BLaER1 (cell line): ENCODE data around the gene UBE2F.
"Not testable (repeated sequence)": the region's sequence is repeated elsewhere in the genome, so short reads cannot be mapped to it uniquely, and the experiment has no call there.

Source experiments
- H3K27ac ChIP-seq: shearing (Covaris generic); formaldehyde crosslinking; 2 replicates; pipeline ENCODE4 v1.8.1; 2022
- H3K27me3 ChIP-seq: shearing (Covaris generic); formaldehyde crosslinking; 2 replicates; pipeline ENCODE4 v1.8.1; 2022
- H3K36me3 ChIP-seq: shearing (Covaris generic); formaldehyde crosslinking; 2 replicates; pipeline ENCODE4 v1.8.1; 2022
- H3K4me1 ChIP-seq: shearing (Covaris generic); formaldehyde crosslinking; 2 replicates; pipeline ENCODE4 v1.8.1; 2022
- H3K4me2 ChIP-seq: shearing (Covaris generic); formaldehyde crosslinking; 2 replicates; pipeline ENCODE4 v1.8.1; 2022
- H3K4me3 ChIP-seq: shearing (Covaris generic); formaldehyde crosslinking; 2 replicates; pipeline ENCODE4 v1.8.1; 2022
- H3K9ac ChIP-seq: shearing (Covaris generic); formaldehyde crosslinking; 2 replicates; pipeline ENCODE4 v1.8.1; 2022
- H3K9me3 ChIP-seq: shearing (Covaris generic); formaldehyde crosslinking; 2 replicates; pipeline ENCODE4 v1.8.1; 2022
- H4K20me1 ChIP-seq: shearing (Covaris generic); formaldehyde crosslinking; 2 replicates; pipeline ENCODE4 v1.8.1; 2022
- Cebpa-rat ChIP-seq: shearing (Covaris generic); IDR thresholded peaks from 2 replicates; pipeline ENCODE4 v1.8.1; 2022

Gene UBE2F

GRCh38 chr2:237943395-237944094 is 23.3 kb upstream of the UBE2F start:
- Histone ChIP-seq H3K27ac (no peak overlapping the region), H3K4me1 (peaks cover 23% of the 10 kb centered on the region), H3K27me3 (no peaks in the 10 kb centered on the region), H3K9ac (no peak overlapping the region), H3K4me3 (peak overlapping the region; percentile 6; the same call in 1 of the 2 replicates), H4K20me1 (no peaks in the 10 kb centered on the region), H3K9me3 (peaks cover 40% of the 10 kb centered on the region), H3K4me2 (no peak overlapping the region), H3K36me3 (peaks cover 19% of the 10 kb centered on the region)
- no peak for TF ChIP-seq Cebpa-rat

- no peak for TF ChIP-seq Cebpa-rat
- peaks cover 40% of the 10 kb centered on the region for H3K9me3 ChIP-seq
- H3K9ac ChIP-seq: no peak overlapping the region
- H3K4me1 ChIP-seq: peaks cover 23% of the 10 kb centered on the region
- H4K20me1 ChIP-seq: no peaks in the 10 kb centered on the region
- peaks cover 19% of the 10 kb centered on the region for H3K36me3 ChIP-seq
- no peaks in the 10 kb centered on the region for H3K27me3 ChIP-seq
- H3K4me2 ChIP-seq: no peak overlapping the region
- H3K27ac ChIP-seq: no peak overlapping the region
- peak overlapping the region; percentile 6; the same call in 1 of the 2 replicates for H3K4me3 ChIP-seq
Measured at GRCh38 chr2:237944302-237944701, 22.5 kb upstream of the UBE2F start.

GRCh38 chr2:237946423-237946822 is 20.4 kb upstream of the UBE2F start:
- TF ChIP-seq Cebpa-rat: no peak
- no peak overlapping the region for H3K9ac ChIP-seq
- H3K4me2 ChIP-seq: no peak overlapping the region
- H4K20me1 ChIP-seq: no peaks in the 10 kb centered on the region
- peaks cover 22% of the 10 kb centered on the region for H3K4me1 ChIP-seq
- no peak overlapping the region for H3K4me3 ChIP-seq
- no peak overlapping the region for H3K27ac ChIP-seq
- H3K36me3 ChIP-seq: peaks cover 19% of the 10 kb centered on the region
- H3K9me3 ChIP-seq: peaks cover 40% of the 10 kb centered on the region
- H3K27me3 ChIP-seq: no peaks in the 10 kb centered on the region

GRCh38 chr2:237951354-237951753 is 15.5 kb upstream of the UBE2F start:
- not testable (repeated sequence) for H3K36me3 ChIP-seq, H3K9ac ChIP-seq, H3K4me1 ChIP-seq, H3K4me3 ChIP-seq, H4K20me1 ChIP-seq, H3K27ac ChIP-seq, H3K27me3 ChIP-seq, H3K4me2 ChIP-seq
- H3K9me3 ChIP-seq: peaks cover 10% of the 10 kb centered on the region

GRCh38 chr2:237951878-237952277 is 14.9 kb upstream of the UBE2F start:
- H3K27ac ChIP-seq: no peak overlapping the region
- no peak overlapping the region for H3K4me2 ChIP-seq

GRCh38 chr2:237952851-237953250 is 14.0 kb upstream of the UBE2F start:
- Histone ChIP-seq H3K27ac (no peak overlapping the region), H3K4me3 (no peak overlapping the region), H3K9ac (no peak overlapping the region), H4K20me1 (no peaks in the 10 kb centered on the region), H3K4me1 (peaks cover 16% of the 10 kb centered on the region), H3K27me3 (no peaks in the 10 kb centered on the region), H3K4me2 (no peak overlapping the region), H3K36me3 (no peaks in the 10 kb centered on the region), H3K9me3 (peaks cover 7% of the 10 kb centered on the region)
- TF ChIP-seq Cebpa-rat: no peak

More at GRCh38 chr2:237951878-237952277, 14.9 kb upstream of the UBE2F start:
- no peaks in the 10 kb centered on the region for H4K20me1 ChIP-seq
- peaks cover 7% of the 10 kb centered on the region for H3K9me3 ChIP-seq
- no peak overlapping the region for H3K9ac ChIP-seq
- no peak overlapping the region for H3K4me3 ChIP-seq
- H3K36me3 ChIP-seq: no peaks in the 10 kb centered on the region
- no peak for TF ChIP-seq Cebpa-rat
- no peaks in the 10 kb centered on the region for H3K27me3 ChIP-seq
- peaks cover 9% of the 10 kb centered on the region for H3K4me1 ChIP-seq

GRCh38 chr2:237955640-237956401 is 11.0 kb upstream of the UBE2F start:
- Histone ChIP-seq H3K4me2 (no peak overlapping the region), H3K27me3 (no peaks in the 10 kb centered on the region), H3K4me1 (peaks cover 16% of the 10 kb centered on the region), H3K9ac (no peak overlapping the region), H4K20me1 (no peaks in the 10 kb centered on the region), H3K9me3 (peaks cover 7% of the 10 kb centered on the region), H3K4me3 (no peak overlapping the region), H3K27ac (no peak overlapping the region), H3K36me3 (no peaks in the 10 kb centered on the region)
- TF ChIP-seq Cebpa-rat: no peak

GRCh38 chr2:237956402-237956736 is 10.4 kb upstream of the UBE2F start:
- Histone ChIP-seq H3K27me3 (no peaks in the 10 kb centered on the region), H3K4me2 (no peak overlapping the region), H3K27ac (no peak overlapping the region), H4K20me1 (no peaks in the 10 kb centered on the region), H3K9me3 (peaks cover 10% of the 10 kb centered on the region), H3K4me3 (no peak overlapping the region), H3K9ac (no peak overlapping the region), H3K36me3 (no peaks in the 10 kb centered on the region), H3K4me1 (peaks cover 16% of the 10 kb centered on the region)
- no peak for TF ChIP-seq Cebpa-rat

- no peak overlapping the region for H3K27ac ChIP-seq
- H3K4me1 ChIP-seq: peaks cover 13% of the 10 kb centered on the region
- peaks cover 25% of the 10 kb centered on the region for H3K9me3 ChIP-seq
- H3K36me3 ChIP-seq: 0 out of 2 replicates have a peak, but pooled peaks cover 6% of the 10 kb centered on the region
- no peak overlapping the region for H3K9ac ChIP-seq
- no peak overlapping the region for H3K4me2 ChIP-seq
- TF ChIP-seq Cebpa-rat: no peak
- no peaks in the 10 kb centered on the region for H3K27me3 ChIP-seq
- no peaks in the 10 kb centered on the region for H4K20me1 ChIP-seq
- no peak overlapping the region for H3K4me3 ChIP-seq
Measured at GRCh38 chr2:237961637-237962036, 5.2 kb upstream of the UBE2F start.

- no peak for TF ChIP-seq Cebpa-rat
- no peak overlapping the region for H3K4me3 ChIP-seq
- H3K36me3 ChIP-seq: 0 out of 2 replicates have a peak, but pooled peaks cover 6% of the 10 kb centered on the region
- peaks cover 4% of the 10 kb centered on the region for H4K20me1 ChIP-seq
- no peaks in the 10 kb centered on the region for H3K27me3 ChIP-seq
- H3K9ac ChIP-seq: no peak overlapping the region
- H3K4me1 ChIP-seq: peaks cover 7% of the 10 kb centered on the region
- H3K9me3 ChIP-seq: peaks cover 25% of the 10 kb centered on the region
- H3K27ac ChIP-seq: no peak overlapping the region
- no peak overlapping the region for H3K4me2 ChIP-seq
Measured at GRCh38 chr2:237962432-237963084, 4.3 kb upstream of the UBE2F start.

GRCh38 chr2:237963490-237963991 is 3.3 kb upstream of the UBE2F start:
- Histone ChIP-seq H3K9me3 (peaks cover 25% of the 10 kb centered on the region), H3K4me1 (peaks cover 17% of the 10 kb centered on the region), H4K20me1 (peaks cover 14% of the 10 kb centered on the region)
- not testable (repeated sequence) for H3K4me2 ChIP-seq, H3K27me3 ChIP-seq, H3K27ac ChIP-seq, H3K9ac ChIP-seq, H3K4me3 ChIP-seq, H3K36me3 ChIP-seq
